Activated naive CD8-positive, alpha-beta T cell treated with anti-CD3 and anti-CD28 coated beads, Interleukin-2, amount 50 U/mL, for 24 hours (primary cell): ENCODE measurements around the gene CMIP.
"Not testable (repeated sequence)": the region's sequence is repeated elsewhere in the genome, so short reads cannot be mapped to it uniquely, and the experiment has no call there.

Experiments used
- ATAC-seq: fragments of 150-1000 bp; cut with Tn5 transposase; one replicate; pipeline ENCODE4 v1.10.0; 2021
- DNase-seq: peaks from one replicate; pipeline ENCODE4 v3.0.0; 2021
- H3K27ac Mint-ChIP-seq: one replicate; pipeline ENCODE4 v1.8.0; 2021; ENCODE audit warnings: mild to moderate bottlenecking, mixed read lengths
- H3K27me3 Mint-ChIP-seq: one replicate; pipeline ENCODE4 v1.8.0; 2021; ENCODE audit warnings: mixed read lengths
- H3K36me3 Mint-ChIP-seq: one replicate; pipeline ENCODE4 v1.8.0; 2021; ENCODE audit warnings: low read depth, mixed read lengths
- H3K4me1 Mint-ChIP-seq: one replicate; pipeline ENCODE4 v1.8.0; 2021; ENCODE audit warnings: mixed read lengths
- H3K4me3 Mint-ChIP-seq: one replicate; pipeline ENCODE4 v1.8.0; 2021; ENCODE audit warnings: mild to moderate bottlenecking, moderate library complexity, mixed read lengths
- H3K9me3 Mint-ChIP-seq: one replicate; pipeline ENCODE4 v1.8.0; 2021; ENCODE audit warnings: mixed read lengths

CMIP gene

GRCh38 chr16:81678326-81679095 is 233.9 kb downstream of the CMIP start:
- ATAC-seq, result no peak
- no peak for DNase-seq
- H3K4me1 Mint-ChIP-seq, result no peaks in the 10 kb centered on the region
- H3K36me3 Mint-ChIP-seq, result peaks cover 6% of the 10 kb centered on the region
- no peak overlapping the region for H3K4me3 Mint-ChIP-seq
- no peaks in the 10 kb centered on the region for H3K27me3 Mint-ChIP-seq
- no peak overlapping the region for H3K27ac Mint-ChIP-seq
- H3K9me3 Mint-ChIP-seq, result no peaks in the 10 kb centered on the region

DNA sequence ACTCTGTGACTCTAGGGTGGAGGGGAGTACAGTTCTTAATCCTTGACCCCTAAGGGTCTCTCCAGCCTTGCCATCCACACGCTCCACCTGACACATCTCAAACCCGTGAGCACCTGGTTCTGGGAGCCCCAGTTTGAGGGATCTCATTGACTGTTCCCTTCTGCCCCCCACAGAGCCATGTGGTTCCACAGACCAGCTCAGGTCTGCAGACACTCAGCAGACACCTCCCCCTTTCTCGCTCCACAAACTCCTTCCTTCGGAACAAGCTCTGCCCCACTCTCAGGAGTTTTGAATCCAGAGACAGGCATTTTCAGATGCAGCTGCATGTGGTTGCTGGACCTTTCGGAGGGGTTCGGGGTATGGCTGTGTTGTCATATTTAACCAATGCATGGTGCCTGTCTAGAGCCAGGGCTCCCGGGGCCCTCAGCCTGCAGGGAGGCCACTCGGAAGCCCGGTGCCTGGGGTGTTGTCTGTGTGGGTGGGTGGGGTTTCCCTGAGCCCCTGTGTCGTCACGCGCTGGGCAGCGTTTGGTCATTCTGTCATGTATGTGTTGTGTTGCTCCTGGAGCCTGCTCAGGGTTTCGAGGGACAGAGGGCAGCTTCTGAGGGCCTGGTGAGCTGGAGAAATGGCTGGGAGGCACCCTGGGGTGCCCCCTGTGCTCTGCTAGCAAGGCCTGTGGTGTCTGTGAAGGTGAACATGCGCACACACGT is 235.3 kb downstream of the CMIP start:
- DNase-seq (no peak), ATAC-seq (no peak)
- Mint-ChIP-seq H3K9me3 (no peaks in the 10 kb centered on the region), H3K4me3 (no peak overlapping the region), H3K36me3 (peaks cover 6% of the 10 kb centered on the region), H3K27me3 (no peaks in the 10 kb centered on the region), H3K27ac (no peak overlapping the region), H3K4me1 (no peaks in the 10 kb centered on the region)

- no peaks in the 10 kb centered on the region for H3K9me3 Mint-ChIP-seq
- no peak overlapping the region for H3K4me3 Mint-ChIP-seq
- no peaks in the 10 kb centered on the region for H3K4me1 Mint-ChIP-seq
- ATAC-seq, result no peak
- H3K27ac Mint-ChIP-seq, result no peak overlapping the region
- no peaks in the 10 kb centered on the region for H3K27me3 Mint-ChIP-seq
- peaks cover 6% of the 10 kb centered on the region for H3K36me3 Mint-ChIP-seq
- no peak for DNase-seq
Observed at GRCh38 chr16:81680444-81681275, 236.1 kb downstream of the CMIP start.

GRCh38 chr16:81681311-81681710 is 236.7 kb downstream of the CMIP start:
- ATAC-seq (no peak), DNase-seq (no peak)
- no peaks in the 10 kb centered on the region for H3K27me3 Mint-ChIP-seq
- H3K27ac Mint-ChIP-seq, result no peak overlapping the region
- peaks cover 3% of the 10 kb centered on the region for H3K4me1 Mint-ChIP-seq
- peaks cover 6% of the 10 kb centered on the region for H3K36me3 Mint-ChIP-seq
- no peak overlapping the region for H3K4me3 Mint-ChIP-seq
- H3K9me3 Mint-ChIP-seq, result no peaks in the 10 kb centered on the region

GRCh38 chr16:81684242-81684837 is 239.7 kb downstream of the CMIP start:
- H3K9me3 Mint-ChIP-seq, result no peaks in the 10 kb centered on the region
- ATAC-seq (no peak), DNase-seq (no peak)
- H3K4me3 Mint-ChIP-seq, result no peak overlapping the region
- H3K27me3 Mint-ChIP-seq, result no peaks in the 10 kb centered on the region
- H3K36me3 Mint-ChIP-seq, result peaks cover 10% of the 10 kb centered on the region
- peaks cover 19% of the 10 kb centered on the region for H3K4me1 Mint-ChIP-seq
- no peak overlapping the region for H3K27ac Mint-ChIP-seq

GRCh38 chr16:81684901-81685300 is 240.3 kb downstream of the CMIP start:
- Mint-ChIP-seq H3K9me3 (no peaks in the 10 kb centered on the region), H3K27ac (no peak overlapping the region), H3K36me3 (peaks cover 10% of the 10 kb centered on the region), H3K4me1 (peaks cover 19% of the 10 kb centered on the region), H3K27me3 (no peaks in the 10 kb centered on the region), H3K4me3 (no peak overlapping the region)
- ATAC-seq (no peak), DNase-seq (no peak)

- Mint-ChIP-seq H3K4me1 (peaks cover 19% of the 10 kb centered on the region), H3K9me3 (no peaks in the 10 kb centered on the region), H3K27me3 (no peaks in the 10 kb centered on the region), H3K4me3 (no peak overlapping the region), H3K27ac (no peak overlapping the region), H3K36me3 (peaks cover 4% of the 10 kb centered on the region)
- ATAC-seq, result no peak
- DNase-seq, result no peak
Observed at GRCh38 chr16:81686391-81687130, 242.0 kb downstream of the CMIP start.

GRCh38 chr16:81687131-81687456 is 242.5 kb downstream of the CMIP start:
- DNase-seq (no peak), ATAC-seq (no peak)
- H3K4me1 Mint-ChIP-seq, result peaks cover 19% of the 10 kb centered on the region
- H3K27me3 Mint-ChIP-seq, result no peaks in the 10 kb centered on the region
- H3K4me3 Mint-ChIP-seq, result no peak overlapping the region
- no peak overlapping the region for H3K27ac Mint-ChIP-seq
- no peaks in the 10 kb centered on the region for H3K9me3 Mint-ChIP-seq
- H3K36me3 Mint-ChIP-seq, result peaks cover 6% of the 10 kb centered on the region

GRCh38 chr16:81688182-81688581 is 243.6 kb downstream of the CMIP start:
- Mint-ChIP-seq H3K27ac (peak overlapping the region; percentile 46), H3K4me3 (no peak overlapping the region), H3K36me3 (peaks cover 6% of the 10 kb centered on the region), H3K4me1 (peaks cover 19% of the 10 kb centered on the region), H3K27me3 (no peaks in the 10 kb centered on the region), H3K9me3 (no peaks in the 10 kb centered on the region)
- DNase-seq, result peak; percentile 37
- ATAC-seq, result peak; percentile 91

DNA sequence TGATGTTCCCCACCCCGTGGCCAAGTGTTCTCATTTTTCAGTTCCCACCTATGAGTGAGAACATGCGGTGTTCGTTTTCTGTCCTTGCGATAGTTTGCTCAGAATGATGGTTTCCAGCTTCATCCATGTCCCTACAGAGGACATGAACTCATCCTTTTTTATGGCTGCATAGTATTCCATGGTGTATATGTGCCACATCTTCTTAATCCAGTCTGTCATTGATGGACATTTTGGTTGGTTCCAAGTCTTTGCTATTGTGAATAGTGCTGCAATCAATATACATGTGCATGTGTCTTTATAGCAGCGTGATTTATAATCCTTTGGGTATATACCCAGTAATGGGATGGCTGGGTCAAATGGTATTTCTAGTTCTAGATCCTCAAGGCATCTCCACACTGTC is 244.2 kb downstream of the CMIP start:
- not testable (repeated sequence) for H3K27ac Mint-ChIP-seq, H3K36me3 Mint-ChIP-seq, H3K9me3 Mint-ChIP-seq, ATAC-seq, H3K27me3 Mint-ChIP-seq, H3K4me3 Mint-ChIP-seq, DNase-seq
- H3K4me1 Mint-ChIP-seq, result peaks cover 19% of the 10 kb centered on the region

DNA sequence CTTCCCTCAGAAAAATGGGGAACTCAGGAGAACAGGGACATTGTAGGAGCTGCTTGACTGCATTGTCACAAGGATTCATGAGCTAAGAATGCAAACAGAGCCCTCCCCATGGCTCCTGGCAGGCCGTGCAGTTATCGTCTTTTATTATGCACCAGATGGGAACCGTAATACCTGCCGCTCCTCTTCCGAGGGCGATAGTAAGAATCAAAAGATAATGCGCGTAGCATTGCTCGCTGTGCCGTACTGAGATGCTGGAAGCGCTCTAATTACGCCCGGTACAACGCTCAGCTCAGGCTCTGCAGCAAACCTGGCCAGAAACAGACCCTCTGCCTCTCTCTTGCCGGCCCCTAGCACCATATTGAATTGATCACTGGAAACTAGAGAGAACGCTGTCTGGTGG is 247.4 kb downstream of the CMIP start:
- no peaks in the 10 kb centered on the region for H3K9me3 Mint-ChIP-seq
- no peak for ATAC-seq
- H3K27ac Mint-ChIP-seq, result no peak overlapping the region
- DNase-seq, result no peak
- peaks cover 6% of the 10 kb centered on the region for H3K36me3 Mint-ChIP-seq
- H3K27me3 Mint-ChIP-seq, result no peaks in the 10 kb centered on the region
- peaks cover 18% of the 10 kb centered on the region for H3K4me1 Mint-ChIP-seq
- no peak overlapping the region for H3K4me3 Mint-ChIP-seq

DNA sequence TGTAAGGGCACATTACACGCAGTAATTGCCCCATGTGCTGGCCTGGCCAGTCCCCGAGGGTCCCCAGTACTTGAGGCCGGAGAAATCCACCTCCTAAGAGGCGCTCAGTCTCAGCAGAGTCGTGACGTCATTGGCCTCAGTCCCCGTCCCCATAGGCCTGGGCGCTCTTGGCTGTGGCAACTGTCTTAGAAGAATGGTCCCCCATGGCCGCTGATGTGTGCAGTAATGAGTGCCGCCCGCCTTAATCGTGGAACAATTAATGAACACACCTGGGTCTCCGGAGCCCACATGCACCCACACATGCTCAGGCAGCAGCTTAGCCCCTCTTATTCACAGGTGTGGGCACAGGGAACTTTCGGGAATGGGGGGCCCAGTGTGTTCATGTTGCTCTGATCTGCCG is 248.0 kb downstream of the CMIP start:
- ATAC-seq, result no peak
- Mint-ChIP-seq H3K4me1 (peaks cover 15% of the 10 kb centered on the region), H3K36me3 (peaks cover 6% of the 10 kb centered on the region)

GRCh38 chr16:81693041-81693743 is 248.6 kb downstream of the CMIP start:
- Mint-ChIP-seq H3K36me3 (peaks cover 6% of the 10 kb centered on the region), H3K4me1 (peaks cover 9% of the 10 kb centered on the region), H3K4me3 (no peak overlapping the region), H3K27me3 (no peaks in the 10 kb centered on the region), H3K9me3 (no peaks in the 10 kb centered on the region), H3K27ac (no peak overlapping the region)
- ATAC-seq (no peak), DNase-seq (no peak)

More for the DNA sequence above, 248.0 kb downstream of the CMIP start:
- no peak overlapping the region for H3K4me3 Mint-ChIP-seq
- H3K27me3 Mint-ChIP-seq, result no peaks in the 10 kb centered on the region
- H3K9me3 Mint-ChIP-seq, result no peaks in the 10 kb centered on the region
- no peak for DNase-seq
- H3K27ac Mint-ChIP-seq, result no peak overlapping the region
